ENCODE measurements around the gene P2RY6.

P2RY6 gene

GRCh38 chr11:73310076-73310475 is 37.9 kb downstream of the P2RY6 start:
- Histone ChIP-seq H3K4me2 (ENCODE audit: insufficient read depth, low read length, poor library complexity, severe bottlenecking) (peak overlapping the region; percentile 93), H3K18ac (ENCODE audit: low read length) (peak overlapping the region; percentile 27), H3K36me3 (replicated peaks in 1 of 2; ENCODE audit: control insufficient read depth in 2 of 2, insufficient read depth in 2 of 2, low read length in 2 of 2) (peaks cover 12 to 47% of the 10 kb centered on the region in 2 donors), H3K79me1 (ENCODE audit: low read depth, low read length) (peaks cover 38% of the 10 kb centered on the region), H3K27ac (replicated peaks; ENCODE audit: low read length) (no peak overlapping the region), H2BK5ac (ENCODE audit: low read length) (peak overlapping the region; percentile 26), H2AFZ (ENCODE audit: low read length) (no peak overlapping the region), H2BK15ac (ENCODE audit: low read length) (no peak overlapping the region), H3K27me3 (ENCODE audit: control insufficient read depth in 3 of 3, insufficient read depth in 3 of 3, low read depth in 1 of 3, low read length in 3 of 3) (no peaks in the 10 kb centered on the region), H3K9ac (ENCODE audit: low read depth, low read length, poor library complexity) (peak overlapping the region; percentile 57), H4K8ac (ENCODE audit: low read depth, low read length) (no peak overlapping the region), H3K14ac (ENCODE audit: low read length) (no peak overlapping the region), H3K4ac (ENCODE audit: low read length) (no peak overlapping the region), H2AK5ac (ENCODE audit: low read depth, low read length) (no peak overlapping the region), H3K4me1 (ENCODE audit: control insufficient read depth in 2 of 2, insufficient read depth in 1 of 2, low read depth in 1 of 2, low read length in 2 of 2) (peaks cover 40 to 59% of the 10 kb centered on the region in 2 donors), H2BK120ac (ENCODE audit: low read depth, low read length) (no peak overlapping the region), H3K4me3 (ENCODE audit: low read length in 2 of 2) (peak overlapping the region; percentile 57 to 94), H4K91ac (ENCODE audit: low read depth, low read length, poor library complexity) (no peak overlapping the region), H3K23ac (ENCODE audit: low read depth, low read length, poor library complexity) (peak overlapping the region; percentile 44), H2BK12ac (ENCODE audit: low read length) (no peak overlapping the region), H3K9me3 (replicated peaks in 1 of 2; ENCODE audit: control insufficient read depth in 2 of 2, insufficient read depth in 1 of 2, low read depth in 1 of 2, low read length in 2 of 2) (peaks cover 0 to 11% of the 10 kb centered on the region in 2 donors)
- WGBS, 2 donors (ENCODE audit: extremely low coverage in 2 of 2, insufficient read length in 2 of 2, insufficient replicate concordance in 1 of 2), result no CpG with 5 or more reads among the region's 16 CpGs
- no peak for DNase-seq (ENCODE audit: low spot score)

DNA sequence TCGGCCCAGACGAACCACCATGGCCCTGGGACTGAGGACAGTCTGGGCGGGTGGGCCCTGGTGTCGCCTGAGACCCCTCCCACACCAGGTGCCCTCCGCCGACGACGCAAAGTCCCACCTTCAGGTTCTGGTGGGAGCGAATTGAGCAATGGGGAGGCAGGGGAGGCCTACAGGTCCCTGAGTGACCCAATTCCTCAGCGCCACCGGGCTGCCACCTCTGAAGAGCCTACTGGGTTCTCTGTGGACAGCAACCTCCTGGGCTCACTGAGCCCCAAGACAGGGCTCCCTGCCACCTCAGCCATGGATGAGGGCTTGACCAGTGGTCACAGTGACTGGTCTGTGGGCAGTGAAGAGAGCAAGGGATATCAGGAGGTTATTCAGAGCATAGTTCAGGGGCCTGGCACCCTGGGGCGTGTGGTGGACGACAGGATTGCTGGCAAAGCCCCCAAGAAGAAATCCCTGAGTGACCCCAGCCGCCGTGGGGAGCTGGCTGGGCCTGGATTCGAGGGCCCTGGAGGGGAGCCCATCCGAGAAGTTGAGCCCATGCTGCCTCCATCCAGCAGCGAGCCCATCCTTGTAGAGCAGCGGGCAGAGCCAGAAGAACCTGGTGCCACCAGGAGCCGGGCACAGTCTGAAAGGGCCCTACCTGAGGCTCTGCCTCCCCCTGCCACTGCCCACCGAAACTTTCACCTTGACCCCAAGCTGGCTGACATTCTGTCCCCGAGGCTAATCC is 38.7 kb downstream of the P2RY6 start:
- peak overlapping the region; percentile 57 to 61 for H3K4me3 ChIP-seq (ENCODE audit: low read length in 2 of 2)
- H2AFZ ChIP-seq (ENCODE audit: low read length), result no peak overlapping the region
- no peak overlapping the region for H3K14ac ChIP-seq (ENCODE audit: low read length)
- H3K27me3 ChIP-seq (ENCODE audit: control insufficient read depth in 3 of 3, insufficient read depth in 3 of 3, low read depth in 1 of 3, low read length in 3 of 3), result no peaks in the 10 kb centered on the region
- H3K79me1 ChIP-seq (ENCODE audit: low read depth, low read length), result peaks cover 38% of the 10 kb centered on the region
- no peak overlapping the region for H3K4ac ChIP-seq (ENCODE audit: low read length)
- H3K4me2 ChIP-seq (ENCODE audit: insufficient read depth, low read length, poor library complexity, severe bottlenecking), result peak overlapping the region; percentile 21
- no peak overlapping the region for H3K27ac ChIP-seq (replicated peaks; ENCODE audit: low read length)
- DNase-seq (ENCODE audit: low spot score), result no peak
- H3K18ac ChIP-seq (ENCODE audit: low read length), result peak overlapping the region; percentile 51
- H3K9me3 ChIP-seq (replicated peaks in 1 of 2; ENCODE audit: control insufficient read depth in 2 of 2, insufficient read depth in 1 of 2, low read depth in 1 of 2, low read length in 2 of 2), result peaks cover 0 to 11% of the 10 kb centered on the region in 2 donors
- H2BK120ac ChIP-seq (ENCODE audit: low read depth, low read length), result no peak overlapping the region
- H2BK5ac ChIP-seq (ENCODE audit: low read length), result peak overlapping the region; percentile 26
- peaks cover 12 to 52% of the 10 kb centered on the region in 2 donors for H3K36me3 ChIP-seq (replicated peaks in 1 of 2; ENCODE audit: control insufficient read depth in 2 of 2, insufficient read depth in 2 of 2, low read length in 2 of 2)
- no peak overlapping the region for H2BK15ac ChIP-seq (ENCODE audit: low read length)
- no CpG with 5 or more reads among the region's 22 CpGs for WGBS, 2 donors (ENCODE audit: extremely low coverage in 2 of 2, insufficient read length in 2 of 2, insufficient replicate concordance in 1 of 2)
- peak overlapping the region; percentile 50 for H3K9ac ChIP-seq (ENCODE audit: low read depth, low read length, poor library complexity)
- no peak overlapping the region for H4K8ac ChIP-seq (ENCODE audit: low read depth, low read length)
- H2BK12ac ChIP-seq (ENCODE audit: low read length), result no peak overlapping the region
- H3K4me1 ChIP-seq (ENCODE audit: control insufficient read depth in 2 of 2, insufficient read depth in 1 of 2, low read depth in 1 of 2, low read length in 2 of 2), result peaks cover 46 to 65% of the 10 kb centered on the region in 2 donors
- no peak overlapping the region for H2AK5ac ChIP-seq (ENCODE audit: low read depth, low read length)
- no peak overlapping the region for H4K91ac ChIP-seq (ENCODE audit: low read depth, low read length, poor library complexity)
- H3K23ac ChIP-seq (ENCODE audit: low read depth, low read length, poor library complexity), result peak overlapping the region; percentile 44

DNA sequence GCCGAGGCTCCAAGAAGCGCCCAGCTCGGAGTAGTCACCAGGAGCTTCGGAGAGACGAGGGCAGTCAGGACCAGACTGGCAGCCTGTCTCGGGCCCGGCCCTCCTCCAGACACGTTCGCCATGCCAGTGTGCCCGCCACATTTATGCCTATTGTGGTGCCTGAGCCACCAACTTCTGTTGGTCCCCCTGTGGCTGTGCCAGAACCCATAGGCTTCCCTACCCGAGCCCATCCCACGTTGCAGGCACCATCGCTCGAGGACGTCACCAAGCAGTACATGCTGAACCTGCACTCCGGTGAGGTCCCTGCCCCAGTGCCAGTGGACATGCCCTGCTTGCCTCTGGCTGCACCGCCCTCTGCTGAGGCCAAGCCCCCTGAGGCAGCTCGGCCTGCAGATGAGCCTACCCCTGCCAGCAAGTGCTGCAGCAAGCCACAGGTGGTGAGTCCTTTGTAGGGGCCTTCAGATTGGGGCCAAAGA is 39.3 kb downstream of the P2RY6 start:
- peak overlapping the region; percentile 45 for H2AK5ac ChIP-seq (ENCODE audit: low read depth, low read length)
- peak overlapping the region; percentile 61 for H3K14ac ChIP-seq (ENCODE audit: low read length)
- H3K4me2 ChIP-seq (ENCODE audit: insufficient read depth, low read length, poor library complexity, severe bottlenecking), result peak overlapping the region; percentile 59
- no peak overlapping the region for H2BK15ac ChIP-seq (ENCODE audit: low read length)
- H3K79me1 ChIP-seq (ENCODE audit: low read depth, low read length), result peaks cover 41% of the 10 kb centered on the region
- H4K91ac ChIP-seq (ENCODE audit: low read depth, low read length, poor library complexity), result no peak overlapping the region
- H3K4me3 ChIP-seq (ENCODE audit: low read length in 2 of 2), result peak overlapping the region; percentile 25 to 29
- H2BK120ac ChIP-seq (ENCODE audit: low read depth, low read length), result no peak overlapping the region
- H3K4me1 ChIP-seq (ENCODE audit: control insufficient read depth in 2 of 2, insufficient read depth in 1 of 2, low read depth in 1 of 2, low read length in 2 of 2), result peaks cover 46 to 65% of the 10 kb centered on the region in 2 donors
- H4K8ac ChIP-seq (ENCODE audit: low read depth, low read length), result no peak overlapping the region
- H3K36me3 ChIP-seq (replicated peaks in 1 of 2; ENCODE audit: control insufficient read depth in 2 of 2, insufficient read depth in 2 of 2, low read length in 2 of 2), result peaks cover 13 to 57% of the 10 kb centered on the region in 2 donors
- H2BK5ac ChIP-seq (ENCODE audit: low read length), result no peak overlapping the region
- H3K27me3 ChIP-seq (ENCODE audit: control insufficient read depth in 3 of 3, insufficient read depth in 3 of 3, low read depth in 1 of 3, low read length in 3 of 3), result no peaks in the 10 kb centered on the region
- peak overlapping the region; percentile 47 for H3K4ac ChIP-seq (ENCODE audit: low read length)
- H3K9me3 ChIP-seq (replicated peaks in 1 of 2; ENCODE audit: control insufficient read depth in 2 of 2, insufficient read depth in 1 of 2, low read depth in 1 of 2, low read length in 2 of 2), result peaks cover 0 to 11% of the 10 kb centered on the region in 2 donors
- H2AFZ ChIP-seq (ENCODE audit: low read length), result no peak overlapping the region
- H2BK12ac ChIP-seq (ENCODE audit: low read length), result no peak overlapping the region
- no peak for DNase-seq (ENCODE audit: low spot score)
- no CpG with 5 or more reads among the region's 18 CpGs for WGBS, 2 donors (ENCODE audit: extremely low coverage in 2 of 2, insufficient read length in 2 of 2, insufficient replicate concordance in 1 of 2)
- peak overlapping the region; percentile 53 for H3K23ac ChIP-seq (ENCODE audit: low read depth, low read length, poor library complexity)
- peak overlapping the region; percentile 89 for H3K9ac ChIP-seq (ENCODE audit: low read depth, low read length, poor library complexity)
- H3K27ac ChIP-seq (replicated peaks; ENCODE audit: low read length), result no peak overlapping the region
- peak overlapping the region; percentile 45 for H3K18ac ChIP-seq (ENCODE audit: low read length)

DNA sequence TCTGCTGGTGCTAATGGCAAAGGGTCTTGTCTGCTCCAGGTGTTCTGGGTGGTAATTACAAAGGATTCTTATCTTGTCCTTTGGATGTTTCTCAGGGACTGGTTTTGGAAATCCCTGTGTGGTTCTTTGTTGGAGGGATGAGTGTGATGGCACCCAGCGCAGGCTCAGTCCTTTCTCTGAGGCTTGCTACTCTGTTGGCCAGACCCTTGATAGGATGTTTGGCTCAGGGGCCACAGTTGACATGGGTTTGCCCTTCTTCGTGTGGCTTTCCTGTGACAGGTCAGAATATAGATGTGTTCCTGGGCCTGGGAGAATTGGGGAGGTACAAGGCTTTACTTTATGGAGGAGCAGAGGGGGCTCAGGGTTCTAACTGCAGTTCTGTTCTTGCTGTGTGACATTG is 39.9 kb downstream of the P2RY6 start:
- Histone ChIP-seq H4K8ac (ENCODE audit: low read depth, low read length) (no peak overlapping the region), H4K91ac (ENCODE audit: low read depth, low read length, poor library complexity) (no peak overlapping the region), H3K4ac (ENCODE audit: low read length) (no peak overlapping the region), H3K27ac (replicated peaks; ENCODE audit: low read length) (no peak overlapping the region), H2BK120ac (ENCODE audit: low read depth, low read length) (no peak overlapping the region), H3K9ac (ENCODE audit: low read depth, low read length, poor library complexity) (no peak overlapping the region), H2AFZ (ENCODE audit: low read length) (no peak overlapping the region), H3K4me1 (ENCODE audit: control insufficient read depth in 2 of 2, insufficient read depth in 1 of 2, low read depth in 1 of 2, low read length in 2 of 2) (peaks cover 46 to 63% of the 10 kb centered on the region in 2 donors), H2AK5ac (ENCODE audit: low read depth, low read length) (no peak overlapping the region), H3K79me1 (ENCODE audit: low read depth, low read length) (peaks cover 47% of the 10 kb centered on the region), H3K27me3 (ENCODE audit: control insufficient read depth in 3 of 3, insufficient read depth in 3 of 3, low read depth in 1 of 3, low read length in 3 of 3) (no peaks in the 10 kb centered on the region), H2BK5ac (ENCODE audit: low read length) (no peak overlapping the region), H3K14ac (ENCODE audit: low read length) (no peak overlapping the region), H2BK12ac (ENCODE audit: low read length) (no peak overlapping the region), H3K36me3 (replicated peaks in 1 of 2; ENCODE audit: control insufficient read depth in 2 of 2, insufficient read depth in 2 of 2, low read length in 2 of 2) (peaks cover 15 to 63% of the 10 kb centered on the region in 2 donors), H3K4me3 (ENCODE audit: low read length in 2 of 2) (peak overlapping the region; percentile 25 to 29), H3K23ac (ENCODE audit: low read depth, low read length, poor library complexity) (no peak overlapping the region), H3K4me2 (ENCODE audit: insufficient read depth, low read length, poor library complexity, severe bottlenecking) (peak overlapping the region; percentile 59), H3K18ac (ENCODE audit: low read length) (no peak overlapping the region), H2BK15ac (ENCODE audit: low read length) (no peak overlapping the region), H3K9me3 (replicated peaks in 1 of 2; ENCODE audit: control insufficient read depth in 2 of 2, insufficient read depth in 1 of 2, low read depth in 1 of 2, low read length in 2 of 2) (peaks cover 0 to 11% of the 10 kb centered on the region in 2 donors)
- no CpG with 5 or more reads among the region's 2 CpGs for WGBS, 2 donors (ENCODE audit: extremely low coverage in 2 of 2, insufficient read length in 2 of 2, insufficient replicate concordance in 1 of 2)
- DNase-seq (ENCODE audit: low spot score), result no peak

Measured in neuronal stem cell (in vitro differentiated cells).